K562 (cell line): ENCODE results near the gene KLHL15.

Source experiments
- CREB5 ChIP-seq: fragments of 250-450 bp; sonication (Bioruptor Pico); IDR thresholded peaks from 2 replicates; pipeline ENCODE4 v1.5.0; 2020; ENCODE audit warnings: mild to moderate bottlenecking
- KLF1 ChIP-seq: fragments of 450-650 bp; IDR thresholded peaks from 2 replicates; pipeline ENCODE4 v1.6.1; 2016; ENCODE audit warnings: missing genetic modification characterization, missing compliant biosample characterization
- PHF8 ChIP-seq: fragments of 200-600 bp; sonication (generic); IDR thresholded peaks from 2 replicates; pipeline ENCODE4 v1.6.1; 2012; ENCODE audit warnings: mixed run types, mild to moderate bottlenecking, inconsistent platforms, low read length, moderate library complexity, borderline replicate concordance
- TF ChIP-seq, protein P1 (sequence below), 3 experiments: IDR thresholded peaks in 2 of 3; conservative IDR thresholded peaks in 1 of 3; 2 replicates each; pipeline ENCODE4 v1.5.1; 2011 to 2012; ENCODE audit warnings: low read length in 3 of 3, mild to moderate bottlenecking in 3 of 3, control low read depth in 2 of 3, improper control_type of control experiment in 1 of 3, inconsistent platforms in 1 of 3, low read depth in 1 of 3, mixed read lengths in 1 of 3, moderate library complexity in 1 of 3; ENCODE audit not compliant: insufficient read depth in 2 of 3

DNA sequence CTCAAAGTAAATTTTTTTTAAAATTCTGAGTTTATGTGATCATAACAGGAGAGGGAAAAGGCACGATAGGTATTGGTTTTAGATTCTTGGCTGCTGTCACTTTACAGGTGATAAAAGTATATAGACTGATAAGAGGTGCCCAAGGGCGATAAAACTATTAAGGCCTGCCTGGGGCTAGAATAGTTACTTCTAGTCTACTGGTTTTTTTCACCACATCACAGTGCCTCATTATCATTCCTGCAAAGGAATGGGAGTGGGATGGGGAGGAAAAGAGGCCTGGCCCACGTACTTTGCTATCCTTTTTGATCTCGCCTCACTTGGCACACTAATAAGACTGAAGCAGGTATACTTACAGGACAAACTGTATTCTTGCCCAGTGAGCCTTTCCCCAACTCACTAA lies 72.6 kb downstream of the KLHL15 start:
- TF ChIP-seq, protein P1, sequence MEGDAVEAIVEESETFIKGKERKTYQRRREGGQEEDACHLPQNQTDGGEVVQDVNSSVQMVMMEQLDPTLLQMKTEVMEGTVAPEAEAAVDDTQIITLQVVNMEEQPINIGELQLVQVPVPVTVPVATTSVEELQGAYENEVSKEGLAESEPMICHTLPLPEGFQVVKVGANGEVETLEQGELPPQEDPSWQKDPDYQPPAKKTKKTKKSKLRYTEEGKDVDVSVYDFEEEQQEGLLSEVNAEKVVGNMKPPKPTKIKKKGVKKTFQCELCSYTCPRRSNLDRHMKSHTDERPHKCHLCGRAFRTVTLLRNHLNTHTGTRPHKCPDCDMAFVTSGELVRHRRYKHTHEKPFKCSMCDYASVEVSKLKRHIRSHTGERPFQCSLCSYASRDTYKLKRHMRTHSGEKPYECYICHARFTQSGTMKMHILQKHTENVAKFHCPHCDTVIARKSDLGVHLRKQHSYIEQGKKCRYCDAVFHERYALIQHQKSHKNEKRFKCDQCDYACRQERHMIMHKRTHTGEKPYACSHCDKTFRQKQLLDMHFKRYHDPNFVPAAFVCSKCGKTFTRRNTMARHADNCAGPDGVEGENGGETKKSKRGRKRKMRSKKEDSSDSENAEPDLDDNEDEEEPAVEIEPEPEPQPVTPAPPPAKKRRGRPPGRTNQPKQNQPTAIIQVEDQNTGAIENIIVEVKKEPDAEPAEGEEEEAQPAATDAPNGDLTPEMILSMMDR (IDR thresholded peaks at IDR 0.05 in 2 of 3, conservative IDR thresholded peaks at IDR 0.05 in 1 of 3; ENCODE audit: insufficient read depth in 2 of 3, low read depth in 1 of 3, low read length in 3 of 3): no peak
- no peak for TF ChIP-seq KLF1 (tag)
- no peak for TF ChIP-seq CREB5 (CRISPR knock-in tag)
- no peak for TF ChIP-seq PHF8
